HFFc6 (cell line): ENCODE data around the gene ZNF569. TPM values are rescaled to one million over a fixed set of nuclear protein-coding genes. Genes with fewer than 3 reads are reported as not detected.
"Not testable (repeated sequence)": the region's sequence is repeated elsewhere in the genome, so short reads cannot be mapped to it uniquely, and the experiment has no call there.

ENCODE experiments used
- DNase-seq: peaks from one replicate; pipeline ENCODE4 v3.0.0-alpha.2; 2018
- H3K27ac Mint-ChIP-seq: 2 replicates; pipeline ENCODE4 v1.8.0; 2020; ENCODE audit warnings: mild to moderate bottlenecking, mixed read lengths
- H3K27me3 Mint-ChIP-seq: 2 replicates; pipeline ENCODE4 v1.8.0; 2021; ENCODE audit warnings: mild to moderate bottlenecking, moderate library complexity, mixed read lengths; ENCODE audit not compliant: insufficient read depth
- H3K36me3 Mint-ChIP-seq: 2 replicates; pipeline ENCODE4 v1.8.0; 2021; ENCODE audit warnings: low read depth, mixed read lengths
- H3K4me1 Mint-ChIP-seq: 2 replicates; pipeline ENCODE4 v1.8.0; 2020; ENCODE audit warnings: low read depth, mixed read lengths
- H3K4me3 Mint-ChIP-seq: 2 replicates; pipeline ENCODE4 v1.8.0; 2020; ENCODE audit warnings: mild to moderate bottlenecking, moderate library complexity, mixed read lengths
- H3K9me3 Mint-ChIP-seq: 2 replicates; pipeline ENCODE4 v1.8.0; 2020; ENCODE audit warnings: mild to moderate bottlenecking, mixed read lengths
- total RNA-seq, 6 experiments: library from RNA; stranded (reverse); fragmentation: NEBNext Ultra II Directional; extraction: Animal tissue kit (Norgen Biotek cat#: 25700); gene quantifications; 2 replicates in 1 of 6; 3 replicates in 5 of 6; pipeline ENCODE4 v1.2.3, GENCODE V29; 2021
- TF ChIP-seq, protein P1 (sequence below): fragments of 200-600 bp; sonication (generic); IDR thresholded peaks from 2 replicates; pipeline ENCODE4 v1.5.0; 2021; ENCODE audit warnings: antibody characterized with exemption, mild to moderate bottlenecking

Gene ZNF569
- total RNA-seq, 6 experiments from 2014 or later = 5.3 to 8.9 (median 6.2) TPM

GRCh38 chr19:37389234-37389633 is 78.0 kb downstream of the ZNF569 start:
- Mint-ChIP-seq H3K4me1 (no peaks in the 10 kb centered on the region), H3K4me3 (no peak overlapping the region), H3K27me3 (no peaks in the 10 kb centered on the region), H3K36me3 (peaks cover 79% of the 10 kb centered on the region), H3K27ac (no peak overlapping the region), H3K9me3 (peaks cover 93% of the 10 kb centered on the region)
- DNase-seq = no peak
- TF ChIP-seq, protein P1, sequence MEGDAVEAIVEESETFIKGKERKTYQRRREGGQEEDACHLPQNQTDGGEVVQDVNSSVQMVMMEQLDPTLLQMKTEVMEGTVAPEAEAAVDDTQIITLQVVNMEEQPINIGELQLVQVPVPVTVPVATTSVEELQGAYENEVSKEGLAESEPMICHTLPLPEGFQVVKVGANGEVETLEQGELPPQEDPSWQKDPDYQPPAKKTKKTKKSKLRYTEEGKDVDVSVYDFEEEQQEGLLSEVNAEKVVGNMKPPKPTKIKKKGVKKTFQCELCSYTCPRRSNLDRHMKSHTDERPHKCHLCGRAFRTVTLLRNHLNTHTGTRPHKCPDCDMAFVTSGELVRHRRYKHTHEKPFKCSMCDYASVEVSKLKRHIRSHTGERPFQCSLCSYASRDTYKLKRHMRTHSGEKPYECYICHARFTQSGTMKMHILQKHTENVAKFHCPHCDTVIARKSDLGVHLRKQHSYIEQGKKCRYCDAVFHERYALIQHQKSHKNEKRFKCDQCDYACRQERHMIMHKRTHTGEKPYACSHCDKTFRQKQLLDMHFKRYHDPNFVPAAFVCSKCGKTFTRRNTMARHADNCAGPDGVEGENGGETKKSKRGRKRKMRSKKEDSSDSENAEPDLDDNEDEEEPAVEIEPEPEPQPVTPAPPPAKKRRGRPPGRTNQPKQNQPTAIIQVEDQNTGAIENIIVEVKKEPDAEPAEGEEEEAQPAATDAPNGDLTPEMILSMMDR = no peak

DNA sequence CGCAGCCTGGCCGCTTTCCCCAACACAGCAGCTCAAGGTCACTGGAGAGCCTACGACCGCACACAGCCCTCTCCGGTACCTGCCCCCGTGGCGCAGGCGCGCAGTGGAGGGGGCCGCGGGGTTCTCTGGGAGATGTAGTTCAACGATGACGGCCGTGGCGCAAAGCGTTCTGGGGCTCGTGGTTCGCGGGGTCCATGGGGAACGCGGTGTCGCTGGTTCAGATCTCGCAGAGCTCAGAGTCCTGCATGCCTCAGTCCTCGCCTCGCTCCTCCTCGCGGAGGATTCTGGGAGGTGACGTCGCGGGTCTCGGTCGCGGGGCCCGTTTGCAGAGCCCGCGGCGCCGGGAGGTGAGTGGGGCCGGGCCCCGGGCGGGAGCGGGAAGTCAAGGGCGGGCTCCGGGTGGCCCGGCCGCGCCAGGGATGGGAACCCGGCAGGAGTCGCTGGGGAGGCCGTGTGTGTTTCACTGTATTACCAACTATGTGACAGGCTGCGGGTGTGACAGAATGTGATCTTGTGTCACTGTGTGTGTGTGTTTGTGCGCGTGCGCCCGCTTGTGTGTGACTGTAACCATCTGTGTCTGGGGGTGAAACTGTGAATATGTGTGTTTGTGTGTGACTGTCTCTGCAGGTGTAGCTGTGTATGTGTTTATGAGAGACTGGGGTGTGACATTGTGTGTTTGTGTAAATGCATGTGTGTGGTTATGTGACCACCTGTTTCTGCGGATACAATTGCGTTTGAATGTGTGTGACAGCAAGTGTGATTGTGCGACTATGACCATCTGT is 96.2 kb downstream of the ZNF569 start, which contains the start of gene ZNF527:
Gene ZNF527, plus strand, starts transcription at position 220 of the 782 bp plus-strand sequence. CDS start 3,100 bp downstream, outside the sequence.
- DNase-seq = peak; percentile 96
- TF ChIP-seq, protein P1 = peak; percentile 27; the same call in 1 of the 2 replicates
- peak within 1 kb of the TSS; percentile 85 for H3K27ac Mint-ChIP-seq
- H3K4me1 Mint-ChIP-seq = peaks cover 15% of the 10 kb centered on the region
- peaks cover 13% of the 10 kb centered on the region for H3K9me3 Mint-ChIP-seq
- H3K36me3 Mint-ChIP-seq = peaks cover 17% of the 10 kb centered on the region
- H3K4me3 Mint-ChIP-seq = peak within 1 kb of the TSS; percentile 98
- H3K27me3 Mint-ChIP-seq = peaks cover 2% of the 10 kb centered on the region; the same call in 1 of the 2 replicates

DNA sequence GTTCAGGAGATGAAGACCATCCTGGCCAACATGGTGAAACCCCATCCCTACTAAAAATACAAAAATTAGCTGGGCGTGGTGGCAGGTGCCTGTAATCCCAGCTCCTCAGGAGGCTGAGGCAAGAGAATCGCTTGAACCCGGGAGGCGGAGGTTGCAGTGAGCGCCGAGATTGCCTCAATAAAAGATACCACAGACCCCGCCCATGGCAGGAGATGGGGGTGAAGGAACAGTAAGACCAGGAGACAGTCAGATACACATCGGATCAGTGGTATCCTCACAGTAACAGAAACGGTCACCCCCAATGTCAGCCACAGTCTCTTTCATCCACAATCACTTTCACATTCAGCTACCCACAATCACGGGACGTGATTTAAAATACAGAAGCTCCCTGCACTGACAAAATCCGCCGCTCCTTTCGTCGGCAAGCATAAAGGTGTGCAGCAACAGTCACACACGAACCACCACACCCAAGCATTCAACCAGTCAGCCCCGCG is 96.8 kb downstream of the ZNF569 start:
- not testable (repeated sequence) for DNase-seq, H3K27me3 Mint-ChIP-seq
- Mint-ChIP-seq H3K9me3 (peaks cover 19% of the 10 kb centered on the region), H3K4me3 (peak overlapping the region; percentile 98), H3K27ac (peak overlapping the region; percentile 85), H3K36me3 (peaks cover 23% of the 10 kb centered on the region), H3K4me1 (peaks cover 15% of the 10 kb centered on the region)

DNA sequence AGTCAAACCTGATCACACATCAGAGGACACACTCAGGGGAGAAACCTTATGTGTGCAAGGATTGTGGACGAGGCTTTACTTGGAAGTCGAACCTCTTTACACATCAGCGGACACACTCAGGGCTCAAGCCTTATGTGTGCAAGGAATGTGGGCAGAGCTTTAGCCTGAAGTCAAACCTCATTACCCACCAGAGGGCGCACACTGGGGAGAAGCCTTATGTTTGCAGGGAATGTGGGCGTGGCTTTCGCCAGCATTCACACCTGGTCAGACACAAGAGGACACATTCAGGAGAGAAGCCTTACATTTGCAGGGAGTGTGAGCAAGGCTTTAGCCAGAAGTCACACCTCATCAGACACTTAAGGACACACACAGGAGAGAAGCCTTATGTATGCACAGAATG is 104.5 kb downstream of the ZNF569 start:
- TF ChIP-seq, protein P1 = peak; percentile 51; the same call in 1 of the 2 replicates
- Mint-ChIP-seq H3K36me3 (peaks cover 77% of the 10 kb centered on the region), H3K27me3 (peaks cover 4% of the 10 kb centered on the region), H3K27ac (no peak overlapping the region), H3K4me3 (no peak overlapping the region), H3K9me3 (peaks cover 58% of the 10 kb centered on the region), H3K4me1 (peaks cover 6% of the 10 kb centered on the region; the same call in 1 of the 2 replicates)
- DNase-seq = no peak

DNA sequence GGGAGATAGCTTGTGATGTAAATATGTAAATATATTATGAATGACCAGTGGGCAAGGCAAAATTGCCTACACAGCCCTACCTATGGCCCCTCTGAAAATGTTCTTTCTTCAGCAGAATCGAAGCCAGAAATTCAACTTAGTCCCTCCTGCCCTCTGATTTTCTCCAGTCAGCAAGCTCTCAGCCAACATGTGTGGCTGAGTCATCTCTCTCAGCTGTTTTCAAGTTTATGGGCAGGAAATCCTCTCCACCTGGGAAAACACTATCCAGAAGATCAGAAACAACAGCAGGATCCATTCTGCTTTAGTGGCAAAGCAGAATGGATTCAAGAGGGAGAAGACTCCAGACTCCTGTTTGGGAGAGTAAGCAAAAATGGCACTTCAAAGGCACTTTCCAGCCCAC is 105.2 kb downstream of the ZNF569 start:
- Mint-ChIP-seq H3K9me3 (peaks cover 61% of the 10 kb centered on the region), H3K27me3 (peaks cover 4% of the 10 kb centered on the region), H3K27ac (peak overlapping the region; percentile 44; the same call in 1 of the 2 replicates), H3K36me3 (peaks cover 84% of the 10 kb centered on the region), H3K4me3 (peak overlapping the region; percentile 16; the same call in 1 of the 2 replicates), H3K4me1 (peaks cover 8% of the 10 kb centered on the region; the same call in 1 of the 2 replicates)
- peak; percentile 4 for DNase-seq
- TF ChIP-seq, protein P1 = no peak

Other genes starting within 250 kb of the ZNF569 start
- 1 to 10 TPM; 3.3 to 5.5 (median 4.4) TPM for gene ZNF383, start 249.2 kb downstream of the ZNF569 start, total RNA-seq
- gene ZNF527, start 96.3 kb downstream of the ZNF569 start, total RNA-seq = 1 to 10 TPM; 2.6 to 3.7 (median 3.0) TPM
- 1 to 10 TPM; 1.8 to 4.9 (median 2.5) TPM for gene ZNF570, start 1.9 kb upstream of the ZNF569 start, total RNA-seq
- 1 to 10 TPM in 2 of 6 experiments, under 1 TPM in 4; 0.43 to 3.4 (median 0.70) TPM for gene ZNF793, start 39.5 kb upstream of the ZNF569 start, total RNA-seq
- 1 to 10 TPM; 1.3 to 3.3 (median 2.1) TPM for gene ZNF571, start 127.3 kb upstream of the ZNF569 start, total RNA-seq
- under 1 TPM; 0.14 to 0.76 (median 0.35) TPM for gene ZNF540, start 127.4 kb upstream of the ZNF569 start, total RNA-seq
- gene ZFP30, start 188.0 kb upstream of the ZNF569 start, total RNA-seq = 1 to 10 TPM; 6.4 to 7.6 (median 6.9) TPM